Measurements from ENCODE around the gene TSPAN31. TPM values are rescaled to one million over a fixed set of nuclear protein-coding genes. Genes with fewer than 3 reads are reported as not detected.

The TSPAN31 gene
- total RNA-seq, 4 donors from 2014 or later: 29.8 to 54.7 (median 36.8) TPM

DNA sequence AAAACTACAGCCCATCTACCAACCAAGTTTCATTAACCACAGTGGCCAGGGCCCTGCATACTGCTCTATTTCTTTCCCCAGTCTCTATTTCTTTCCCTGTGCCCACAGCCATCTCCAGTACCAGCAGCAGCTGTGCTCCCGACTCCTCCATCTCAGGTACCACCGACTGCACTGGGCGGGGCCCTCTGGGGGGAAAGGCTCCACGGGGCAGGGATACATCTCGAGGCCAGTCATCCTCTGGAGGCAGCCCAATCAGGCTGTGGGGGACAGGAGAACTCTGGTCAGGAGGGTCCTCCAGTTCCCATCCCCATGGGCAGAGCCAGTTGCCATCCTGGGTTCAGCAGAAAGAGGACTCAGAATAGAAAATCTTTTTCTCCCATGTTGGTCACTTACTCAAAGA lies 4.2 kb downstream of the TSPAN31 start:
- WGBS: 98% methylated on average over 5 of the region's 5 CpGs
- DNase-seq (ENCODE audit: low spot score in 2 of 2): no peak
- H3K4me1 ChIP-seq: peaks cover 43% of the 10 kb centered on the region
- peaks cover 33% of the 10 kb centered on the region for H3K36me3 ChIP-seq
- H3K27me3 ChIP-seq: no peaks in the 10 kb centered on the region
- TF ChIP-seq CTCF (IDR thresholded peaks at IDR 0.05) (no peak), POLR2A (IDR thresholded peaks at IDR 0.05) (no peak), POLR2AphosphoS5 (IDR thresholded peaks at IDR 0.05) (no peak), EP300 (IDR thresholded peaks at IDR 0.05) (no peak)
- no peaks in the 10 kb centered on the region for H3K9me3 ChIP-seq
- no peak overlapping the region for H3K4me3 ChIP-seq
- H3K27ac ChIP-seq: no peak overlapping the region

DNA sequence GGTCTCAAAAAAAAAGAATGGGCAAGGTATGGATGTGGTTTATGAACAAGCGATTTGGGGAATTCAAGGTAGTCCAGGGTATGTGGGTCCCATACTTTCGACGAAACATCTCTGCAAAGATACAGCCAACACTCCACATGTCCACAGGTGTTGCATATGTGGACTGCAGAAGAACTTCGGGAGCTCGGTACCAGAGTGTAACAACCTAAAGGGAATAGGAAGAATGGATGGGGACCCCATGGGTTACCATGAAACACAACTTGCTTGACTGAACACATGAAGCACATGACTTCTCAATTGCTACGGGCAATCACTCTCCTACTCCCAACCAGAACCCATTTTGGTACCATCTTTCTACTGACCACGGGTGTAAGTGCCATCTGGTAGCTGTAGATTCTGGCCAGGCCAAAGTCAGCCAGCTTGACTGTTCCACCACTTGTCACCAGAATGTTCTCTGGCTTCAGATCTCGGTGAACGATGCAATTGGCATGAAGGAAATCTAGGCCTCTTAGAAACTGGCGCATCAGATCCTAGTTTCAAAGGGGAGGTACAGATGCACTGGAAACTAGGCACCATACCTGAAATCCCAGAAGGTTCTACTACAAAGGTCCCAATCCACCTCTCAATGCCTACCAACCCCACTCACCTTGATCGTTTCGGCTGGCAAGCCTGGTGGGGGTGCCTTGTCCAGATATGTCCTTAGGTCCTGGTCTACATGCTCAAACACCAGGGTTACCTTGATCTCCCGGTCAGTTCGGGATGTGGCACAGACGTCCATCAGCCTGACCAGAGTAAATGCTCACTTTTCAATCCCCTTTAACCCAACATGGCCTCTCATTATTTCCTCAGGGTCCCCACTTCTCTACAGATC lies 6.0 kb downstream of the TSPAN31 start:
- H3K9me3 ChIP-seq: no peaks in the 10 kb centered on the region
- peaks cover 33% of the 10 kb centered on the region for H3K36me3 ChIP-seq
- H3K4me1 ChIP-seq: peaks cover 45% of the 10 kb centered on the region
- peak overlapping the region; percentile 71 for H3K4me3 ChIP-seq
- no peak for DNase-seq (ENCODE audit: low spot score in 2 of 2)
- no peaks in the 10 kb centered on the region for H3K27me3 ChIP-seq
- WGBS: 93% methylated on average over 15 of the region's 15 CpGs
- TF ChIP-seq EP300 (IDR thresholded peaks at IDR 0.05) (no peak), CTCF (IDR thresholded peaks at IDR 0.05) (no peak), POLR2AphosphoS5 (IDR thresholded peaks at IDR 0.05) (no peak), POLR2A (IDR thresholded peaks at IDR 0.05) (no peak)
- peak overlapping the region; percentile 90 for H3K27ac ChIP-seq

- H3K4me1 ChIP-seq: peaks cover 47% of the 10 kb centered on the region
- TF ChIP-seq EP300 (IDR thresholded peaks at IDR 0.05) (no peak), POLR2A (IDR thresholded peaks at IDR 0.05) (no peak), POLR2AphosphoS5 (IDR thresholded peaks at IDR 0.05) (no peak), CTCF (IDR thresholded peaks at IDR 0.05) (no peak)
- H3K4me3 ChIP-seq: peak overlapping the region; percentile 71
- H3K27me3 ChIP-seq: no peaks in the 10 kb centered on the region
- H3K36me3 ChIP-seq: peaks cover 32% of the 10 kb centered on the region
- H3K27ac ChIP-seq: peak overlapping the region; percentile 90
- no peaks in the 10 kb centered on the region for H3K9me3 ChIP-seq
- no peak for DNase-seq (ENCODE audit: low spot score in 2 of 2)
- WGBS: 13% methylated on average over 4 of the region's 8 CpGs
Measured at GRCh38 chr12:57751432-57751787, 6.6 kb downstream of the TSPAN31 start.

GRCh38 chr12:57751788-57752667 lies 7.2 kb downstream of the TSPAN31 start, which contains the start of gene CDK4:
CDK4 (minus strand) TSS chr12:57752310; CDS start chr12:57751717, 593 bp downstream.
- Histone ChIP-seq H3K36me3 (peaks cover 26% of the 10 kb centered on the region), H3K4me1 (peaks cover 52% of the 10 kb centered on the region), H3K27me3 (no peaks in the 10 kb centered on the region), H3K9me3 (no peaks in the 10 kb centered on the region), H3K4me3 (peak within 1 kb of the TSS; percentile 71), H3K27ac (peak within 1 kb of the TSS; percentile 90)
- 0% methylated on average over 46 of the region's 58 CpGs for WGBS
- TF ChIP-seq CTCF (IDR thresholded peaks at IDR 0.05) (no peak), POLR2AphosphoS5 (IDR thresholded peaks at IDR 0.05) (peak in 2 of 3 donors; percentile 17 to 97), POLR2A (IDR thresholded peaks at IDR 0.05) (peak in 1 of 2 donors; percentile 74)
- peak; percentile 100 for DNase-seq (ENCODE audit: low spot score in 2 of 2)

- no peak for DNase-seq (ENCODE audit: low spot score in 2 of 2)
- peak overlapping the region; percentile 71 for H3K4me3 ChIP-seq
- peaks cover 52% of the 10 kb centered on the region for H3K4me1 ChIP-seq
- H3K27me3 ChIP-seq: no peaks in the 10 kb centered on the region
- no peaks in the 10 kb centered on the region for H3K9me3 ChIP-seq
- TF ChIP-seq POLR2AphosphoS5 (IDR thresholded peaks at IDR 0.05) (no peak), EP300 (IDR thresholded peaks at IDR 0.05) (no peak), POLR2A (IDR thresholded peaks at IDR 0.05) (no peak), CTCF (IDR thresholded peaks at IDR 0.05) (no peak)
- peaks cover 20% of the 10 kb centered on the region for H3K36me3 ChIP-seq
- H3K27ac ChIP-seq: no peak overlapping the region
- WGBS: 5% methylated on average over 5 of the region's 5 CpGs
Measured at GRCh38 chr12:57752668-57753000, 7.8 kb downstream of the TSPAN31 start.

Measured in suprapubic skin (tissue), 4 donors.